Activated effector memory CD4-positive, alpha-beta T cell treated with Interleukin-2 at 50 U/mL for 16 hours (primary cell): ENCODE results near the gene MARS1.
A peak's percentile ranks its signal among the peaks of the same experiment; 100 is the strongest.
"Not testable (repeated sequence)": the region's sequence is repeated elsewhere in the genome, so short reads cannot be mapped to it uniquely, and the experiment has no call there.

Source experiments
- DNase-seq: peaks from one replicate; pipeline ENCODE4 v3.0.0-alpha.2; 2020

MARS1 gene

GRCh38 chr12:57487597-57488401, at the start of gene MARS1:
Gene MARS1 (plus strand): TSS chr12:57488068. CDS start chr12:57488091, 23 bp downstream.
- peak; percentile 89 for DNase-seq

GRCh38 chr12:57438400-57438799, 49.5 kb upstream of the MARS1 start:
- DNase-seq = no peak

GRCh38 chr12:57439762-57440266, 48.1 kb upstream of the MARS1 start:
- DNase-seq = no peak

GRCh38 chr12:57441393-57441792, 46.5 kb upstream of the MARS1 start:
- not testable (repeated sequence) for DNase-seq

DNA sequence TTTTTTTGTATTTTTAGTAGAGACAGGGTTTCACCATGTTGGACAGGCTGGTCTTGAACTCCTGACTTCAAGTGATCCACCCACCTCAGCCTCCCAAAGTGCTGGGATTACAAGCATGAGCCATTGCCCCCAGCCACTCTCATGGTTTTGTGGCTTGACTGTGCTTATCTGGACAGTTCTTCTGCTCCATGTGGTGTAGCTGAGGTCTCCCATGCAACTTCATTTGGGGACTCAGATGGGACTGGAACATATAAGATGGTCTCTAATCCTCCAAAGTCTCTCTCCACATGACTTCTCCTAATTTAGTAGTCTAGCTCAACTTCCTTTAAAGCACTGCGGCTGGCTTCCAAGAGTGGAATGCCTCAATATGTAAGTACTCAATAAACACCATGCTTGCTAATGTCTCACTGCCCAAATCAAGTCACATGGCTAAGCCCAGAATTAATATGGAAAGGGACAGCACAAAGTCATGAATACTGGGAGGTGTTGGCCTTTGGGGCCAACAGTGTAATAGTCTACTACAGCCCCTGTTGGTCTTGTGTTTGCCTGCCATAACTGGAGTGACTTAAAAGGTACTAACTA, 45.9 kb upstream of the MARS1 start:
- DNase-seq = no peak

- DNase-seq = not testable (repeated sequence)
These were observed 43.5 kb upstream of the MARS1 start for GRCh38 chr12:57444337-57444736.

GRCh38 chr12:57444744-57445143, 43.1 kb upstream of the MARS1 start:
- DNase-seq = no peak

- no peak for DNase-seq
These were observed 41.4 kb upstream of the MARS1 start for GRCh38 chr12:57446292-57446960.

DNA sequence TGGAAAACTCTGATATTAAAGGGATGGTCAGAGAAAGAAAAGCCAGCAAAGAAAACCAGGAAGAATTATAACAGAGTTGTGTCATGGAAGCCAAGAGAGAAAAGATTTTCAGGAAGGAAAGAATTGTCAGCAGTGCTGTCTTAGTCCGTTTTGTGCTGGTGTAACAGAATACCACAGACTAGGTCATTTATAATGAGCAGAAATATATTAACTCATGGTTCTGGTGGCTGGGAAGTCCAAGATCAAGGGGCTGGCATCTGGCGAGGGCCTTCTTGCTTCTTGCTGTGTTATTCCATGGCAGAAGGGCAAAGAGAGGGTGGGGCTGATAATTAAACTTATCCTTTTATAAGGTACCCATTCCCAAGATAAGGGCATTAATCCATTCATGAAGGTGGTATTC, 39.2 kb upstream of the MARS1 start:
- DNase-seq = no peak

DNA sequence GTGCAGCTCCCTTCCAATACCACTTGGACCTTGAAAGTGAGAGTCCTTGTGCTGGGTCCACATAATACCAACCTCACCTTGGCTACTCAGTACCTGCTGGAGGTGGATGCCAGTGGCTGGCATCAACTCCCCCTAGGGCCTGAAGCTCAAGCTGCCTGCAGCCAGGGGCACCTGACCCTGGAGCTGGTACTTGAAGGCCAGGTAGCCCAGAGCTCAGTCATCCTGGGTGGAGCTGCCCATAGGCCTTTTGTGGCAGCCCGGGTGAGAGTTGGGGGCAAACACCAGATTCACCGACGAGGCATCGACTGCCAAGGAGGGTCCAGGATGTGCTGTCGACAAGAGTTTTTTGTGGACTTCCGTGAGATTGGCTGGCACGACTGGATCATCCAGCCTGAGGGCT, 38.5 kb upstream of the MARS1 start:
- no peak for DNase-seq

GRCh38 chr12:57450057-57450456, 37.8 kb upstream of the MARS1 start:
- no peak for DNase-seq

DNA sequence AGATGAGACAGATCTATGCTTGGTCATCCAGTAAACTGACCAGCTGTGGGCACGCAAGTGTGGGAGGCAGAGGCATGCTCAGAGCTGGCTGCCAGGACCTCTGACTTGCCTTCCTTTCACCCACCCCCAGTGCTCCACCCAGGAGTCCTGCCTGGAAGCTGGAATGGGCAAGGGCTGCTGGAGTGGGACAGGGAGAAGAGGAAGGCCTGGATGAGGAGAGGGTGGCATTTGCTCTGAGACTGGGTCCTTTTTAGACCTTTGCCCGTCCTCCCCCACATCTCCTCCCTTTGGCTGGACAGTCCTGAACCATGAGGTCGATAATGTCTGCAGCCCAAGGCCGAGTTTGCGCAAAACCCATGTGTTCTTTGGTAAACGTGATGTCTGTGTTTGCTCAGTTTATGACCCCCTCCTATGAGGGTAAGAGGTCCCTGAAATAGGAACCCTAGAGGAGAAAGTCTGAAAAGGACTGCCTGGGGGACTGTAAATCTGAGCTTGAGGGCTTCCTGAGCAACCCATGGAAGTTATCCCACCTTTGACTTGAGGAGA, 36.6 kb upstream of the MARS1 start:
- no peak for DNase-seq

DNA sequence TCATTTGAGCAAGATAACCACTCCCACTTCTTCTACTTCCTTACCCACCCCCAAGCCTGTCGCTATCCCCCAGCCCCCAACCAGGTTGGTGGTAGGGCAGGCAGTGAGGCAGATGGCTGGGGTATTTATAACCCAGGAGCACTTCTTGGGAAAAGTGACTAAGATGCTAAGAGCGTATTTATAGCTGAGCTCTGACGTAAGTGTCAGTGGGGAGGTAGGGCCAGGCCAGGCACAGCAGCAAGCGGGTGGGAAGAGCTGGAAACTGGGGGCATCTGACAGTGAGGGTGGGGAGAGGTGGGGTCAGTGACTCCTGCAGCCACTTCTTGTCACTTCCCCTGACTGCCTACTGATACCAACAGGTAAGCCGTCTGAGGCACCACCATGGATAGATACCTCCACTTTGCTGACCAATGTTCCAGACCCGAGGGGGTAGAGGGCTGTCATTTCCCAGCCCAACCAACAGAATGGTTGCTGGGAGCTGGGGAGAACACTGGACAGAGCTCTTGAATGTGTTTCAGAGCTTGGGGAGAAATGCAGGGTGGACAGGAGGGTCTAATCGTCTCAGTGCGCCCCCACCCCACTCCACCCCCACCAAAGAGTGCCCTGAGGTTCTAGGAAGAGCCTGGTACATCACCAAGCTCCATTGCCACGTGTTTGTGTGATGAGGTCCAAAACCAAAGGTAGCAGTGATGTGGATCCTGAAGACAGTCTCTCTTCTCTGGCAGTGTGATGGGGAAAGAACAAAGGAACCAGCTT, 35.5 kb upstream of the MARS1 start:
- DNase-seq = no peak

DNA sequence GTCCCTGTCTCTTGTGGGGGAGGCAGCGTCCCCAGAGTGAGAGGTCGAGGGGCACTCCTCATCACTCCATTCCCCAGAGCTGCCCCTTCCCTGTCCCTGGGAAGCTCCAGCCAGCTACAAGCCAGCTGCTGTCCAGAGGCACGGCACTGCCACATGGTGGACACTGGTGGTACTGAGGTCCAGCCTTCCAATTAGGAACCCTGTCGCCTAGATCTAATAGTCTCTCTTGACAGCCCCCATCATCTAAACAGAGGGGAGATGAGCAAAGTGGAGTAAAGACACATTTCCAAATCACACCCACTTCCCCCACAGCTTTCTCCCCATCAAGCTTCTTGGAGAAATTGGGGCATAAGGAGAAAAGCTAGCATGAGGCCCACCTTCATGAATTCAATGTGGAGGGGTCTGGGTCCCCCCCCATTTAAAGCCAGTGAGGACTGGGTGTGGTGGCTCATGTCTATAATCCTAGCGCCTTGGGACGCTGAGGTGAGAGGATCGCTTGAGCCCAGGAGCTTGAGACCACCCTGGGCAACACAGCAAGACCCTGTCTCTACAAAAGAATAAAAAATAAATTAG, 34.8 kb upstream of the MARS1 start:
- DNase-seq = no peak

DNA sequence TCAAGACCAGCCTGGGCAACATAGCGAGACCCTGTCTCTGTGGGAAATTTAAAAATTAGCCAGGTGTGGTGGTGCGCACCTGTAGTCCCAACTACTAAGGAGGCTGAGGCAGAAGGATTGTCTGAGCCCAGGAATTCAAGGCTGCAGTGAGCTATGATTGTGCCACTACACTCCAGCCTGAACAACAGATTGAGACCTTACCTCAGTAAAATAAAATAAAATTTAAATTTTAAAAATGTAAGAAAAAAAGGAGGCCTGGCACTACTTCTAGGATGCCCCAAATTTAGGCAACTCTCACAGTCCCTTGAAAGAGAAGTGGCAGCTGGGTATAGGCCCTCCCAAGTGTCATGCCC, 33.7 kb upstream of the MARS1 start:
- no peak for DNase-seq

DNA sequence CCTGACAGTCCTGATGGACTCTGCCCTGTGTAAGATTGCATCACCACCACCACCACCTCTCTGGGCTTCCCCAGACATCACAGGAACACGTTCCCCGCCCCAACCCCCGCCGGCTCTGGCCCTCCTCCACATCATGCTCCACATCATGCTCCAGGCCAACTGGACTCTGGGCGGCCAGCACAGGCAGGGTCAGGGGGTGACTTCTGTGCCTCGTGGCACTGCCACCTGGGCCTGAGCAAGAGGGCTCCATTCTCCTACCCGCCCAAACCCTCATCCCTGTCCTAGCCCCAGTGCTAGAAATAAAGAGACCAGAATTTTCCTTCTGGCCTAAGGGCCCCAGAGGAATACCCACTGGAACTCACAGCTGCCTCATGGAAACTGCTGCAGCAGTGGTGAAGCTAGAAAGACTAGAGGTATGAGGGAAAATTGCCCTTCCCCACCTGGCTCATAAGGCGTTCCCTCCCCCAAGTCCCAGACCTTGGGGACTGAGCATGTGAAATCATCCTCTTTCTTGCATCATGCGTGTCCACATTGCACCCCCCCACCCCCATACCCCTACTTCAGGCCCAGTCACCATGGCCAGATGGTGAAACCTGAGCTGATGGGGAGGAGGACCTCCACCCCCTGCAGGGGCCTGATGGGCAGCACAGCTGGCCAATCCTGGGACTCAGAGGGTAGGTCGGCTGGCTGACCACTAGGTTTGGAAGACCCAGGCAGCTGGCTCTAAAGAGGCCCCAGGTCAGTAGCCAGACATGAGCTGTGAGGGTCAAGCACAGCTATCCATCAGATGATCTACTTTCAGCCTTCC, 33.1 kb upstream of the MARS1 start, which contains the start of gene INHBE:
INHBE (plus strand) TSS at position 742 of the 808 bp plus-strand sequence. CDS start 230 bp downstream, outside the sequence.
- DNase-seq = no peak

- no peak for DNase-seq
These were observed 32.3 kb upstream of the MARS1 start for GRCh38 chr12:57455374-57456144.

DNA sequence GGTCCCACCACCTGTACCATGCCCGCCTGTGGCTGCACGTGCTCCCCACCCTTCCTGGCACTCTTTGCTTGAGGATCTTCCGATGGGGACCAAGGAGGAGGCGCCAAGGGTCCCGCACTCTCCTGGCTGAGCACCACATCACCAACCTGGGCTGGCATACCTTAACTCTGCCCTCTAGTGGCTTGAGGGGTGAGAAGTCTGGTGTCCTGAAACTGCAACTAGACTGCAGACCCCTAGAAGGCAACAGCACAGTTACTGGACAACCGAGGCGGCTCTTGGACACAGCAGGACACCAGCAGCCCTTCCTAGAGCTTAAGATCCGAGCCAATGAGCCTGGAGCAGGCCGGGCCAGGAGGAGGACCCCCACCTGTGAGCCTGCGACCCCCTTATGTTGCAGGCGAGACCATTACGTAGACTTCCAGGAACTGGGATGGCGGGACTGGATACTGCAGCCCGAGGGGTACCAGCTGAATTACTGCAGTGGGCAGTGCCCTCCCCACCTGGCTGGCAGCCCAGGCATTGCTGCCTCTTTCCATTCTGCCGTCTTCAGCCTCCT, 31.6 kb upstream of the MARS1 start:
- no peak for DNase-seq

GRCh38 chr12:57456737-57457490, 31.0 kb upstream of the MARS1 start:
- no peak for DNase-seq

DNA sequence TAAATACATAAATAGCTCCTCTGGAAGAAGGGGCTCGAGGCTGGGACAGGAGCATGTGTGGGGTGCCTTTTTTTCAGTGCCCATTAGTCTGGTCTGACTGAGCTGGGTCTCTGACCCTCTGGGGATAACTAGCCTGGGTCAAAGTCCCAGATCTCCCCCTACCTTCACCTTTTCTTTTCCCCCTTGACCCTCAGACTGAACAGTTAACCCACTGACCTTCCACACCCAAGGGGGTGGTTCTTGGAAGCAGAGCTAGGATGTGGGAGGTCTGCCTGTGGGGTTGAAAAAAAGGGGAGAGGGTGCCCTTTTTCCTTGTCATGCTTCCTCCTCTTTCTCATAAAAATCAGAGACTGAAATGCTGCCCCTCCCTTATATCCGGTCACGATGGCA, 29.2 kb upstream of the MARS1 start:
- DNase-seq = no peak
